Measurements from ENCODE around the gene CYP1B1.
A peak's percentile ranks its signal among the peaks of the same experiment; 100 is the strongest.
"Not testable (repeated sequence)": the region's sequence is repeated elsewhere in the genome, so short reads cannot be mapped to it uniquely, and the experiment has no call there.

CYP1B1 gene

GRCh38 chr2:38098421-38099098, 22.6 kb upstream of the CYP1B1 start:
- no peak for DNase-seq

DNA sequence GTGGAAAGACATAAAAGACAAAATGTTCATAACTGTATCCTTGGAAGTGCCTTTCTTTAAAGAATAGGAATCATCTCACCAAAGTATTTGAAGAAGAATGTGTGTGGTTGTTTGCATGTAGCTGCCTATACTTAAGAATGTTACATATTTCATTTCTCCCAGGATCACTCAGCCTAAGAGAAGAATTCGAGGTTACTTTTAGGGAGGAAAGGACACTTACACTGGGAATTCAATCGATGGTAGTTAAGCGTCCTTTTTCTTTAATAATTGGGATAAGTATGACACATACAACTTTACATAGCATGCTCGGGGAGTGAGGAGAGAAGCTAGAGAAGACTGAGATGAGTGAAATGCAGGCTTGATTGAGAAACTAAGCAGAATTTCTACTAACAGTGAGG, 22.0 kb upstream of the CYP1B1 start:
- DNase-seq, result no peak

GRCh38 chr2:38097258-38097987, 21.5 kb upstream of the CYP1B1 start:
- DNase-seq, result no peak

DNA sequence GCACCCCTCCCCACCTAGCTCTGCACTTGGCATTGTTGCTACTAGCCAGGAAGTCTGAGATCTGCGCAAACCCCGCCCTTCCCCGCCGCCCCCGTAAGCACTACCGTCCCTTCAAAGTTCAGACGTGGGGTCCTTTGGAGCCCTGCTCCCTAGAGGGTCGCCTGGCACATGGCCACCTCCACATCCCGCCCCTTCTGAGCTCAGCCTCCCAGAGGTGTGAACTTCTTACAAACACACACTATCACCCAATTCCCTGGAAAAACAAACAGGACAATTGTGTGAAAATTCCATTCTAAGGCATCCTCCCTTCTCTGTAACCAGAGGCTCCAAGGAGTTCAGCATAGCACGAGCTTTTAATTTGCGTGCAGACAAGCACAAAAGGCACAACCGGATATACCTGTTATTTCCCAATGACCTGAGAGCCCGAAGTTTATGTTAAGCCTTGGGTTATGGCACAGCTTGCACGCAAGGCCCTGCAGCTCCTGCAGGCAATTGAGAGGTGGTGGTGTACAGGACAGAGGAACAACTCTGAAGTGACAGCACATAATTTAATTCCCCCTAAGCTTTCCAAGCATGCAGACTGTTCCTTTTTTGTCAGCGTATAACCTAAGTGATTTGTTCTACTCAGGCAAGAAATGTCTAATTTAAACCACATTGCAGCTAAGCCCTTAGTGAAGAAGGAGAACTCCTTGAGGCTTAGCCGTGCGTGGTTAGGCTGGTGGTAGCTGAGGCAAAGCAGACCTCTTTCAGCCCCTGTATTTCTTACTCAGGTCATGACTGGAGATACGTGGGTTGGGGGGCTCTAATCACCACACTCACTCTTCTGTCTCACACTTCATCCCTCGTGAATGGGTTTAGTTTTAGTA, 20.3 kb upstream of the CYP1B1 start:
- no peak for DNase-seq

DNA sequence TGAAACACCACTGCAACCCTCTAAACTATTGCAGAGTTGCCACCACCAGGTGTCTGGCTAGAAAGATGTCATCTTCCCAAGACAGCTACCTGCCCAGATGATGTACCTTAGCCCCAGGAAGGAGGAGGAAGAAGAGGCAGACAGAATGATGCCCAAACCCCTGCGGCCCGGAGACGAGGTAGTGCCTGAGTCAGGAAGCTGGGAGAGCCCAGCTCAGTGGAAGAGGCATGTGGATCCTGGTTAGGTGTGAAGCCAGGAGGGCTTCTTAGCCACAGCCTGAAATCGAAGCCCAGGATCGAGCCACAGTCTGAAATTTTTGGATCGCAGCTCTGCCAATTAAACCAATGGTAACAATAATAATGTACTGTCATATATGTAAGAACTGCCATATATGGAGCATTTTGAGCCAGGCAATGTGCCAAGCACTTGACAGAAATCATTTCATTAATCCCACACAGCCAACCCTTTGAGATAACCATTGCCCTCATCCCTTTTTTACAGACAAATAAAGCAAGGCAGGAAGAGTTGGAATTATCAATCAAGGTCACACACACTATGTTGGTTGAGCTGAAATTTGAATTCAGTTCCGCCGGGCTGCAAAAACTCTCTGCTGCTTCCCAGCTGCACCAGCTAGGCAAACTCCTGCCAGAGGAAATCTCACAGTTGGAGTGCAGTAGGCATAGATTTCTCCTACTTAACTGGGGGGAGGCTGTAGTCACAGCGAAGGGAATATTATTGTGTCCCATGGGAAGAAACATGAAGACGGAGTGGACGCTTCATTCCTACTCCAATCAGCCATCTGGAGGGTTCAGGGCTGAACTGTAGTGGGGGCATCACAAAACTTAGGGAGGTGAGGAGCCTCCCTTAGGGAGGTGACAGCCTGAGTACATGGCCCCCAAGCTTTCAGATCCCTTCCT, 19.4 kb upstream of the CYP1B1 start:
- no peak for DNase-seq

- DNase-seq, result no peak
These were observed 17.7 kb upstream of the CYP1B1 start for GRCh38 chr2:38093527-38094165.

DNA sequence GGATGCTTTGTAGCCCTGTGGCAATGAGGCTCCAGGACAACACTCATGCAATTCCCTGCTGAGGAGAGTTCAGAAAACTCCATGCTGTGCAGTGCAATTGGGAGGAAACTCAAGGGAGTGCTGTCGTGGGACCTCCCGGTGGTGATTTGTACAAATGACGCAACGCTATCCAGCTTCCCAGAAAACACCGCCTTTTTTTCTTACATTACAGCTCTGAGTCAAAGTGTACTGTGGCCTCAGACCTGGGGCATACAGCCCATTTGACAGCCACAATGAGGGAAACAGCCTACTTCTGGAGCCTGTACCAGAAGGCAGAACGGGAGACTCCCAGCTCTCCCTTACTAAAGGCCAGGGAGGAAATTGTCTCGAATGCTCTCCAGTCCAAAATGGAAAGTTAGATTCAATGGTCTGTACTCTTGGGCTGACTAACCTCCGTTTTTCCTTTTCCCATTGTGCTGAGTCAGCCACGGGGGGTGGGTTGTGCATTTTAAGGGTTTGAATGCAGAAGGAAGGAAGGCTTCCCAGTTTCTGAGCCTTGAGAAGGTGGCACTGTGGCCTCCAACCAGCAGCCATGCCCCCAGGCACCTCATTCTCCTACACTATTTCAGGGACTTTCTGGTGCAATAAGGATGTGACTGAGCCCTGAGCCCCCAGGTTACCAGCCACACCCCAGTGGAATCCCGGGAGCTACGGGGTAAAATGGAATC, 16.4 kb upstream of the CYP1B1 start:
- no peak for DNase-seq

- no peak for DNase-seq
These were observed 15.8 kb upstream of the CYP1B1 start for GRCh38 chr2:38091760-38092159.

DNA sequence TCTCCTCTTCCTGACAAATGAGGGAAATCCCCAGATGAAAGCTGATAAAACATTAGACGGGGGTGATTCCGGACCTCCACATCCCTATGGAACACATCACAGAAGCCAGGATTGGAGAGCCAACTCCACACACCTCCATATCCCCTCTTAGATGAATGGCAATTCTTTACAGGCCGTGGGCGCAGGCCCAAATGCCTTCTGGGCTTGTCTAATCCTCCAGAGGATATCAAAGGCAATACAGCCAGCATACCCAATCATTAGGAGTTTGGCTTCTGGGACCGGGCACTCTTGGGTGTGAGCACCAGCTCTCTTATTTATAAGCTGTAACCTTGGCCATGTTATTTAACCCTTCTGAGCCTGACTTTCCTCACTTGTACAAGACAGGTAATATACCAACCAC, 15.0 kb upstream of the CYP1B1 start:
- DNase-seq, result no peak

- not testable (repeated sequence) for DNase-seq
These were observed 14.3 kb upstream of the CYP1B1 start for GRCh38 chr2:38090212-38090611.

DNA sequence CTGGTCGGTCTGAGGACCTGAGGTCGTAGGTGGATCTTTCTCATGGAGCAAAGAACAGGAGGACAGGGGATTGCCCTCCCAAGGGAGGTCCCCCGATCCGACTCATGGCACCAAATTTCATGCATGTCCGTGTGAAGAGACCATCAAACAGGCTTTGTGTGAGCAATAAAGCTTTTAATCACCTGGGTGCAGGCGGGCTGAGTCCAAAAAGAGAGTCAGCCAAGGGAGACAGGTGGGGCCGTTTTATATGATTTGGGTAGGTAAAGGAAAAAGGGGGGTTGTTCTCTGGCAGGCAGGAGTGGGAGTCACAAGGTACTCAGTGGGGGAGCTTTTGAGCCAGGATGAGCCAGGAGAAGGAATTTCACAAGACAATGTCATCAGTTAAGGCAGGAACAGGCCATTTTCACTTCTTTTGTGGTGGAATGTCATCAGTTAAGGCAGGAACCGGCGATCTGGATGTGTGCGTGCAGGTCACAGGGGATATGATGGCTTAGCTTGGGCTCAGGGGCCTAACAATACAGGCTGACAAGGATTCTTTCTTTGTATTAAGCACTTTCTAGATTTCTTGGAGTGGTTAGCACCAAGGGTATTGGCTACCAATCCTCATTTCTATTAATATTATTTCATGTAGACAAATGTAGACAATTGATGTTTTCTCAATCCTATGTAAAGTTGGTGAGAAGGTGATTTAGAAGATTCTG, 10.2 kb upstream of the CYP1B1 start:
- DNase-seq, result not testable (repeated sequence)

DNA sequence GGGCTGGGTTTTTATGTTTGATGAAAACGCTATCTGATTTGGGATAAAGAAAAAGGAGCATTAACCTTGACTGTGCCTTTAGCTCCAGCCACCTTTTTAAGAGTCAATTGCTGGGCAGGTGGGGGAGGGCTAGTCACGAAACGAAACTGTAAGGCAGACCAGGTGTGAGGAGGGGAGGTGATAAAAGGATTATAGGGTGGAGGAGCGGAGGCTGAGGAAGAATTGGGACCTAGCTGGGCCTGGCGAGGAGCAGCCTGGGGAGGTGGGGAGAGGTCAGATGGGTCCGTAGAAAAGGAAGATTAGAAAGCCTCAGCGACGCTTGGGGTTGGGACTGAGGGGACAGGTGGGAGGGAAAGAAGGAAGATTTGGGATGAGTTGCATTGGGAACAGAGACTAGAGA, 8.6 kb upstream of the CYP1B1 start:
- not testable (repeated sequence) for DNase-seq

DNA sequence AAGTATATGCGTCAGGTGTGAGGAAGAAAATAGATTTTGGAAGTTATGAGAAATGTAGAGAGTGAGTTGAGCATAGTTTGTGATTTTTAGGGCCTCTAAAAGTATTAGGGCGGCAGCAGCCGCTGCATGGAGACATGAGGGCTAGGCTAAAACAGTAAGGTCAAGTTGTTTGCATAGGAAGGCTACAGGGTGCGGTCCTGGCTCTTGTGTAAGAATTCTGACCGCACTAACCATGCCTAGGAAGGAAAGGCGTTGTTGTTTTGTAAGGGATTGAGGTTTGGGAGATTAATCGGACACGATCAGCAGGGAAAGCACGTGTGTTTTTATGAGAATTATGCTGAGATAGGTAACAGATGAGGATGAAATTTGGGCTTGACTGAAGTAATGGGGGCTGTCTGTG, 6.8 kb upstream of the CYP1B1 start:
- not testable (repeated sequence) for DNase-seq

GRCh38 chr2:38080346-38080745, 4.4 kb upstream of the CYP1B1 start:
- no peak for DNase-seq

- no peak for DNase-seq
These were observed 3.4 kb upstream of the CYP1B1 start for GRCh38 chr2:38079116-38080052.

- no peak for DNase-seq
These were observed 1.4 kb upstream of the CYP1B1 start for GRCh38 chr2:38077431-38077769.

DNA sequence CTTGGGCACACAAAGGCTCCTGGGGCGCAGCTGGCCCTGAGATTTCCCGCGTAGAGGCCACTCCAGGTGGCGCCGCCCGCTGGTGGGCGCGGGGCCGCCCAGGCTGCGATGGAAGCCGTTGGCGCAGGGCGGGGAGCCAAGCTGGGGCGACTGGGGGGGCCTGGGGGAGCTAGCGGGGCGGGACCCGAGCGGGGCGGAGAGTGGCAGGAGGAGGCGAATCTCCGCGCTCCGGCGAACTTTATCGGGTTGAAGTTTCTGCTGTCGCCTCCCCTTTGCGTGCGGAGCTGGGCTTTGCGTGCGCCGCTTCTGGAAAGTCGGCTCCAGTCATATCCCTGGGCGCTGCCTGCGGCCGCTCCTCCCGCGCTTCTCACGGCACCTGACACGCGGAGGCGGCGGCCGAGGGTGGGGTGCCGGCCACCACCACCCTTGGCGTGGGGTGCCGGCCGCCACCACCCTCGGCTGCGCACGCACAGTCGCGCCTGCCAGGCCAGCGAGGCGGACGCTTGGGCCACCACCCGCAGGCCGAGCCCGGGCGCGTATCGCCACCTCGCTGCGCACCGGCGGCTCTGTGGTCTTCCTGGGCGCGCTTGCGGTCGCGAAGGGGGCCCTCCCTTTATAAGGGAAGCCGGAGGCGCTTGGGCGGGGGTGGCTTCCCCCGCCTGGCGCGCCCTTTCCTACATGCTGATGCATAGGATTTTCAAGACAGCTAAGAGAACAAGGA, 919 bp upstream of the CYP1B1 start:
- DNase-seq, result peak; percentile 53 to 60

DNA sequence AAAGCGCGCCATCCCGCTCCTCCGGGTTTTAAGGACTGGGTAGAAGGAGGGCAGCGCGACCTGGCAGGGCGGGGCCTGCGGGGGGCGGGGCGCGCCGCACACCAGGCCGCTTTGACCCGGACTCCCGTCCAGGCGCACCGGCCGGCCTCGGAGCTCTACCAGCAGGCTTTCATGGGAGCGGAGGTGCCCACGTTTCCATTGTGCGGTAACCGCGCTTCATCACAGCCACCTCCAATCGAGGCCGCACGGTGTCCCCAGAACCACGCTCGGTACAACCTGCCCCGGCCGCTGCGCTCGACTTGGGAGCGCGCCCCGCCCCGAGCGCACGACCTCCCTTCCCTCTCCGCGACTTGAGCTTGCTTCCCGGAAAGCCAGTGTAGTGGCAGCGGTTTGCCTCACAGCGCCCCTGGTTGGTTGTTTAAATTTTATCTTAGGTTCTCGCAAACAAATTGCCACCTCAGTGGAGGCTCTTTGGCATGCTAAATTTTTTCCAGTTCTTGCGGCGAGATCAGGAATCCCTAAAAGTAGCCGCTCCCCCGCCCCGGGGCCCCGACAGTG, 280 bp upstream of the CYP1B1 start:
- DNase-seq, result peak; percentile 41 to 57
